Upper lobe of left lung (tissue), 4 donors: ENCODE data around the gene IRF2BP1.

Experiments used
- POLR2A ChIP-seq, 4 donors: fragments of 450-650 bp; IDR thresholded peaks; one replicate each; pipeline ENCODE4 v1.5.1; 2016 to 2017; ENCODE audit warnings: antibody characterized with exemption in 4 of 4, mild to moderate bottlenecking in 2 of 4
- POLR2AphosphoS5 ChIP-seq, 2 donors: sonication (generic); formaldehyde crosslinking; IDR thresholded peaks; one replicate each; pipeline ENCODE4 v1.5.1; 2017; ENCODE audit warnings: antibody characterized with exemption in 2 of 2
- TF ChIP-seq, protein P1 (sequence below), 6 experiments: fragments of 450-650 bp in 4 of 6; fragments of 200-600 bp in 2 of 6; sonication (generic) in 2 of 6; IDR thresholded peaks; one replicate each; pipeline ENCODE4 v1.5.1; 2016 to 2019; ENCODE audit warnings: antibody characterized with exemption in 6 of 6

DNA sequence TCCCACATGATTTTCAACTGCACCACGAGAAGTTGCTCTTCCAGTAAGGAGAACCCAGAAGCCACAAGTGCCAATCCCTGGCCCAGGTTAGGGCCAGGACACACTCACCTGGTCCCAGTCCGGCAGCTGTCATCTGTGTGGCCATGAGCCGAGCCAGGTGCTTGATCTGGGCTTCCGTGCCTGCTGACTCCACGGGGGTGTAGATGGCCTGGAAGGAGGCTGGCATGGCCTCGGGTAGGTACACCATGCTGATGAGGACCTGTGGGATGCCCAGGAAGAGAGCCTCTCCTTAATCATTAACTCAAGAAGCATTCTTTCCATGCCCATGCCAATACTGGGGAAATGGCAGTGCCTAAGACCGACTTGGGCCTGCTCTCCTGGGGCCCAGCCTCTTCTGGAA lies 51.0 kb downstream of the IRF2BP1 start:
- TF ChIP-seq, protein P1, sequence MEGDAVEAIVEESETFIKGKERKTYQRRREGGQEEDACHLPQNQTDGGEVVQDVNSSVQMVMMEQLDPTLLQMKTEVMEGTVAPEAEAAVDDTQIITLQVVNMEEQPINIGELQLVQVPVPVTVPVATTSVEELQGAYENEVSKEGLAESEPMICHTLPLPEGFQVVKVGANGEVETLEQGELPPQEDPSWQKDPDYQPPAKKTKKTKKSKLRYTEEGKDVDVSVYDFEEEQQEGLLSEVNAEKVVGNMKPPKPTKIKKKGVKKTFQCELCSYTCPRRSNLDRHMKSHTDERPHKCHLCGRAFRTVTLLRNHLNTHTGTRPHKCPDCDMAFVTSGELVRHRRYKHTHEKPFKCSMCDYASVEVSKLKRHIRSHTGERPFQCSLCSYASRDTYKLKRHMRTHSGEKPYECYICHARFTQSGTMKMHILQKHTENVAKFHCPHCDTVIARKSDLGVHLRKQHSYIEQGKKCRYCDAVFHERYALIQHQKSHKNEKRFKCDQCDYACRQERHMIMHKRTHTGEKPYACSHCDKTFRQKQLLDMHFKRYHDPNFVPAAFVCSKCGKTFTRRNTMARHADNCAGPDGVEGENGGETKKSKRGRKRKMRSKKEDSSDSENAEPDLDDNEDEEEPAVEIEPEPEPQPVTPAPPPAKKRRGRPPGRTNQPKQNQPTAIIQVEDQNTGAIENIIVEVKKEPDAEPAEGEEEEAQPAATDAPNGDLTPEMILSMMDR (IDR thresholded peaks at IDR 0.05), result no peak
- no peak for TF ChIP-seq POLR2AphosphoS5 (IDR thresholded peaks at IDR 0.05)
- TF ChIP-seq POLR2A (IDR thresholded peaks at IDR 0.05), result no peak
